Stimulated activated naive CD8-positive, alpha-beta T cell treated with anti-CD3 and anti-CD28 coated beads, Interleukin-15, Interleukin-2, amounts not matched to agents 100 U/mL and 50 U/mL, for 24 hours (primary cell): ENCODE data around the gene OPA3.

ENCODE experiments used
- ATAC-seq: fragments of 150-1000 bp; cut with Tn5 transposase; one replicate; pipeline ENCODE4 v1.10.0; 2021
- DNase-seq: peaks from one replicate; pipeline ENCODE4 v3.0.0; 2021

The OPA3 gene

GRCh38 chr19:45503909-45504308, 80.7 kb downstream of the OPA3 start:
- no peak for DNase-seq

DNA sequence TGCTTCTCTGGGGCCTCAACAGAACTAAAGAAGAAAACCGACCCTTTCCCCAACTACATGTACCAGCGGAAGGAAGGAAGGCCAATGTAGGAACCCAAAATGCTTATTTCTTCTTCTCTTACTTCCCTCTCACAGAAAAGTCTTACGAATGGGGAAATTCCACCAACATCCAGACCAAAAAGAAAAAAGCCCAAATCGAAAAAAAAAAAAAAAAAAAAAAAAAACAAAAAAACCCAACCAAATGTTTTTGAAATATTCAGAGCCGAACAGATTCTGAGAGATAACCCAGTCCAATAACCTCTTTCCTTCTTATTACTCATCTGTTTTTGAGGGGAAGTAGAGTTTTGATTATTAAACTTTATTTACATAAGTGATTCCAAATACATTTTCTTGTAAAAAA, 82.5 kb downstream of the OPA3 start:
- ATAC-seq (no peak), DNase-seq (no peak)

More at GRCh38 chr19:45503909-45504308, 80.7 kb downstream of the OPA3 start:
- no peak for ATAC-seq

- DNase-seq = no peak
- no peak for ATAC-seq
Observed at GRCh38 chr19:45501730-45502014, 82.9 kb downstream of the OPA3 start.

GRCh38 chr19:45500918-45501729, 83.5 kb downstream of the OPA3 start:
- DNase-seq (no peak), ATAC-seq (no peak)

GRCh38 chr19:45499196-45500180, 85.1 kb downstream of the OPA3 start:
- DNase-seq = peak; percentile 81
- peak; percentile 47 for ATAC-seq

DNA sequence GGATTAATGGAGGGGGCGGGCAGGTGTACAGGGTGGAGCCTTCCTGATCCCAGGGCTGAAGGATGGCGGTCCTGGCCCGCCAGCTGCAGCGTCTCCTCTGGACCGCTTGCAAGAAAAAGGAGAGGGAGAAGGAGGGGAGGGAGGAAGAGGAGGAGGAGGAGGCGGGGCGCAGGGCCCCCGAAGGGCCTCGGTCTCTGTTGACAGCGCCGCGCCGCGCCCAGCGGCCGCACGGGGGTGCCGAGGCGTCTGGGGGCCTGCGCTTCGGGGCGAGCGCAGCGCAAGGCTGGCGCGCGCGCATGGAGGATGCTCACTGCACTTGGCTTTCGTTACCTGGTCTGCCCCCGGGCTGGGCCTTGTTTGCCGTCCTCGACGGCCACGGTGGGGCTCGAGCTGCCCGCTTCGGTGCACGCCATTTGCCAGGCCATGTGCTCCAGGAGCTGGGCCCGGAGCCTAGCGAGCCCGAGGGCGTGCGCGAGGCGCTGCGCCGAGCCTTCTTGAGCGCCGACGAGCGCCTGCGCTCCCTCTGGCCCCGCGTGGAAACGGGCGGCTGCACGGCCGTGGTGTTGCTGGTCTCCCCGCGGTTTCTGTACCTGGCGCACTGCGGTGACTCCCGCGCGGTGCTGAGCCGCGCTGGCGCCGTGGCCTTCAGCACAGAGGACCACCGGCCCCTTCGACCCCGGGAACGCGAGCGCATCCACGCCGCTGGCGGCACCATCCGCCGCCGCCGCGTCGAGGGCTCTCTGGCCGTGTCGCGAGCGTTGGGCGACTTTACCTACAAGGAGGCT, 86.0 kb downstream of the OPA3 start, which contains the start of gene PPM1N:
Gene PPM1N, plus strand, starts transcription at position 33 of the 785 bp plus-strand sequence. Its CDS starts 30 bp downstream, at position 63.
- ATAC-seq (peak; percentile 55), DNase-seq (peak; percentile 77)

- DNase-seq (no peak), ATAC-seq (no peak)
Observed at GRCh38 chr19:45497791-45498190, 86.8 kb downstream of the OPA3 start.

GRCh38 chr19:45496349-45496953, 88.2 kb downstream of the OPA3 start:
- ATAC-seq (peak; percentile 7), DNase-seq (peak; percentile 56)

GRCh38 chr19:45495178-45495577, 89.4 kb downstream of the OPA3 start:
- ATAC-seq = no peak
- no peak for DNase-seq

DNA sequence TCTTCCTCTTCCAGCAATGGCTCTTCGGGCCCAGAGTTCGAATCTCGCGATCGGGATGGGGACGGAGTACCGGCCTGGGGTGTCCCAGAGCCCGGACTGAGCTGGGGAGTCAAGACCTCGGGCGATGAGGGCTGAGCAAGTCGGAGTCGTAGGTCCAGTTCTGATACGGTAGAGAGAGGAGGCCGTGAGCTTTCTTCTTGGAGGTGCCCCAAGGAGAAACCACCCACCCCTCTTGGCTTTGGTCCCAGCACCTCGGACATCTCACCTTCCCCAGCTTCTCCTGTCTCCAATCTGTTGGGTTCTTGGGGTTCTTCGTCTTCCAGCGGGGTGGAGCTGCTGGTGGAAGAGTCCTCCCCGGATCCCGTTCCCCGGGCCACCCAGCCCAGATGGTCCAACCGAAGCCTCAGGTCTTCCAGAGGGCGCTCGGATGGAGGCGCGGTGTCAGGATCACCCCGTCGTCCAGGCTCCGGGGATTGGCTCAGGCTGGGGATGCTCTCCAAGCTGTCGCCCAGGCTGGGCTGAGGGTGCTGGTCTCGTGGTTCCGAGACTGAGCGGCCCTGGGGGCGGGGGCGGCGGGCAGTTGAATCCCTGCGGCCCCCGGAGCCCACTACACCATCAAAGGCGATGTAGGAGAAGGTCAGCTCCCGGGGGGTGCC, 90.2 kb downstream of the OPA3 start:
- ATAC-seq (no peak), DNase-seq (no peak)

- no peak for ATAC-seq
- DNase-seq = peak; percentile 34
Observed at GRCh38 chr19:45492627-45493470, 91.8 kb downstream of the OPA3 start.

GRCh38 chr19:45492137-45492626, 92.4 kb downstream of the OPA3 start:
- ATAC-seq = no peak
- no peak for DNase-seq

GRCh38 chr19:45489216-45489855, 95.3 kb downstream of the OPA3 start:
- DNase-seq (no peak), ATAC-seq (no peak)

GRCh38 chr19:45488708-45489107, 95.9 kb downstream of the OPA3 start:
- no peak for DNase-seq
- no peak for ATAC-seq

DNA sequence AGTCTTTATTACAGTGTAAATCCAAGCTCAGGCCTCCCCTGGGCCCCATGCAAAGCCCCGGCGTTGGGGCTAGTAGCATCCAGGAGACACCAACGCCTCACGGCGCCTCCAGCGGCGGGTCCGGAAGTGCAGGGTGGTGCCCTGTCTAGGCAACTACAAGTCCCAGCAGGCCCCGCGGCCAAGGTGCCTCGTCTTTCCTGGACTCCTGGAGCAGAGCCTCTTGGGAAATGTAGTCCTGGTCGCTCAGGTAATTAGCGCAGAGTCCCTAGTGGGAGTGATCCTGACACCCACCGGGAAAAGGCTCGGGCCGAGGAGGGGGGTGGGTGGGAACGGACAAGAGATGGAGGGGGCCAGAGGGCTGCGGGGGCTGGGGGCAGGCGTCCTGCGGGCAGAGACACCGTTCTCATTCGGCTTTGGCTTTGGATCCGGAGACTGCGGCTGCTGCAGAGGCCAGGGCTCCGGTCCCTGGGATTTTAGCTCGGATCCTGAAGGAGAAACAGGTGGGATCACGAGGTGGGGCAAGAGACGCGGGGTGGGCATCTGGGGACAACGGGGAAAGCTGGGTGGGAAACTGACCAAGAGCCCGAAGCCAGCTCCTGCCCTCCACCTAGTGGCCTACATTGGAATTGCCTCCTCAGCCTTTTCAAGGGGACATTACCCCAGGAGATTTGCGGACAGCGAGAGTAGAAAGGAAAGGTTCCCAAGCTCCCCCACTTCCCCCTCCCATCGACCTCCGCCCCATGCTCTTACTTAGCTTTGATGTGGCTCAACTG, 99.1 kb downstream of the OPA3 start:
- ATAC-seq (peak; percentile 99), DNase-seq (peak; percentile 99)

GRCh38 chr19:45484273-45484945, 100.2 kb downstream of the OPA3 start:
- no peak for DNase-seq
- ATAC-seq = no peak

DNA sequence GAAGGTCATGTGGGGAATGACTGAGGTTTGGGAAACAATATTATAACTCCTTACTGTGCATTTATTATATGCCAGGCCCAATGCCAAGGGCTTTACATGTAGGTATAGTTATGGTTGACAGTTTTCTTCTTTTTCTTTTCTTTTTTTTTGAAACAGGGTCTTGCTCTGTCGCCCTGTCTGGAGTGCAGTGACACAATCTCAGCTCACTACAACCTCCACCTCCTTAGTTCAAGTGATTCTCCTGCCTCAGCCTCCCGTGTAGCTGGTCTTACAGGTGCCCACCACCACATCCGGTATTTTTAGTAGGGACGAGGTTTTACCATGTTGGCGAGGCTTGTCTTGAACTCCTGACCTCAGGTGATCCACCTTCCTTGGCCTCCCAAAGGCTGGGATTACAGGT, 101.6 kb downstream of the OPA3 start:
- no peak for DNase-seq

More for the DNA sequence above, 101.6 kb downstream of the OPA3 start:
- ATAC-seq = no peak
